Naive thymus-derived CD4-positive, alpha-beta T cell (primary cell): ENCODE results near the gene TSKS. TPM values are rescaled to one million over a fixed set of nuclear protein-coding genes. Genes with fewer than 3 reads are reported as not detected.
A peak's percentile ranks its signal among the peaks of the same experiment; 100 is the strongest.

Experiments
- ATAC-seq: fragments of 150-1000 bp; cut with Tn5 transposase; 2 replicates; pipeline ENCODE4 v1.10.0; 2021; ENCODE audit warnings: mild to moderate bottlenecking, moderate library complexity
- CTCF ChIA-PET: fragments of 350-600 bp; sonication (Branson Sonifier 250); formaldehyde crosslinking; loops from one replicate; lab custom pipeline; 2021; ENCODE audit warnings: antibody characterized with exemption; lab: Charles Lee
- POLR2A ChIA-PET: fragments of 350-600 bp; sonication (Branson Sonifier 250); formaldehyde crosslinking; loops from one replicate; lab custom pipeline; 2021; ENCODE audit warnings: antibody characterized with exemption, inconsistent platforms; lab: Charles Lee
- DNase-seq, 9 donors: peaks; one replicate each; pipeline versions ENCODE4 v3.0.0 to v3.0.0-alpha.2; 2020 to 2022; ENCODE audit warnings: mixed read lengths in 1 of 9
- H3K27ac ChIP-seq: one replicate; pipeline ENCODE4 v1.7.0; 2013; ENCODE audit warnings: mild to moderate bottlenecking, low read depth, low read length, moderate library complexity
- H3K27me3 ChIP-seq, 2 donors: one replicate each; pipeline ENCODE4 v1.7.0; 2013; ENCODE audit warnings: low read length in 2 of 2, mild to moderate bottlenecking in 2 of 2, moderate library complexity in 2 of 2; ENCODE audit not compliant: control insufficient read depth in 2 of 2, insufficient read depth in 2 of 2
- H3K36me3 ChIP-seq, 3 experiments: 1 replicate in 2 of 3; 2 replicates in 1 of 3; pipeline ENCODE4 v1.7.0; 2013; ENCODE audit warnings: low read length in 3 of 3, mild to moderate bottlenecking in 3 of 3, moderate library complexity in 1 of 3; ENCODE audit not compliant: insufficient read depth in 3 of 3, control insufficient read depth in 2 of 3
- H3K4me1 ChIP-seq, 2 donors: one replicate each; pipeline ENCODE4 v1.7.0; 2013; ENCODE audit warnings: low read length in 2 of 2, mild to moderate bottlenecking in 2 of 2, moderate library complexity in 1 of 2; ENCODE audit not compliant: control insufficient read depth in 2 of 2, insufficient read depth in 2 of 2
- H3K4me3 ChIP-seq: 2 replicates; pipeline ENCODE4 v1.7.0; 2013; ENCODE audit warnings: mild to moderate bottlenecking, low read length
- H3K9me3 ChIP-seq, 3 experiments: 1 replicate in 2 of 3; 2 replicates in 1 of 3; pipeline ENCODE4 v1.7.0; 2013; ENCODE audit warnings: low read length in 3 of 3; ENCODE audit not compliant: control insufficient read depth in 2 of 3
- H3K27ac Mint-ChIP-seq, 9 donors: one replicate each; pipeline ENCODE4 v1.8.0; 2020 to 2022; ENCODE audit warnings: mixed read lengths in 9 of 9, mild to moderate bottlenecking in 8 of 9, moderate library complexity in 5 of 9, inconsistent platforms in 2 of 9
- H3K27me3 Mint-ChIP-seq, 5 donors: one replicate each; pipeline ENCODE4 v1.8.0; 2021 to 2022; ENCODE audit warnings: mixed read lengths in 5 of 5, mild to moderate bottlenecking in 1 of 5
- H3K36me3 Mint-ChIP-seq, 5 donors: one replicate each; pipeline ENCODE4 v1.8.0; 2020 to 2022; ENCODE audit warnings: mixed read lengths in 5 of 5, mild to moderate bottlenecking in 3 of 5, inconsistent platforms in 1 of 5
- H3K4me1 Mint-ChIP-seq, 7 donors: one replicate each; pipeline ENCODE4 v1.8.0; 2020 to 2022; ENCODE audit warnings: mixed read lengths in 7 of 7, mild to moderate bottlenecking in 3 of 7, inconsistent platforms in 1 of 7
- H3K4me3 Mint-ChIP-seq, 10 donors: one replicate each; pipeline ENCODE4 v1.8.0; 2020 to 2022; ENCODE audit warnings: mild to moderate bottlenecking in 10 of 10, mixed read lengths in 10 of 10, moderate library complexity in 6 of 10, inconsistent platforms in 2 of 10
- H3K9me3 Mint-ChIP-seq, 11 donors: one replicate each; pipeline ENCODE4 v1.8.0; 2020 to 2022; ENCODE audit warnings: mixed read lengths in 11 of 11, mild to moderate bottlenecking in 4 of 11, inconsistent platforms in 1 of 11, moderate library complexity in 1 of 11
- intact Hi-C, 2 donors: fragments of 100-400 bp; cut with micrococcal nuclease; formaldehyde crosslinking; loops; one replicate each; pipeline ENCODE4 v1.15.1; 2023
- polyA plus RNA-seq, 2 donors: library from polyadenylated mRNA; unstranded; fragments of 300-500 nt; fragmentation: Illumina TruSeq; gene quantifications; one replicate each; pipeline ENCODE4 v1.2.3, GENCODE V29; 2021
- total RNA-seq, 6 experiments: library from RNA in 5 of 6; stranded (reverse) in 5 of 6; gene quantifications; 1 replicate in 5 of 6; 2 replicates in 1 of 6; pipeline ENCODE4 v1.2.3 and lab custom pipeline; 2021 to 2026

The TSKS gene
- total and polyA plus RNA-seq, 7 experiments from 2014 or later = 0.51 to 3.6 (median 1.5) TPM

- no peaks in the 10 kb centered on the region for H3K36me3 ChIP-seq
- Mint-ChIP-seq H3K27ac (peak overlapping the region in 8 of 9 donors; percentile 8 to 97 (median 70)), H3K27me3 (no peaks in the 10 kb centered on the region), H3K36me3 (peaks cover 0 to 24% (median 5%) of the 10 kb centered on the region in 5 donors), H3K9me3 (no peaks in the 10 kb centered on the region), H3K4me1 (peaks cover 7 to 15% (median 11%) of the 10 kb centered on the region in 7 donors), H3K4me3 (peak overlapping the region in 9 of 10 donors; percentile 31 to 95 (median 60))
- H3K27me3 ChIP-seq = no peaks in the 10 kb centered on the region
- peaks cover 6 to 9% of the 10 kb centered on the region in 2 donors for H3K4me1 ChIP-seq
- H3K4me3 ChIP-seq = no peak overlapping the region
- intact Hi-C loops = loop anchor here in 1 of 2 donors (5.0 kb wide), 1 partner anchor 173 kb away; no protein-coding TSS in a partner anchor
- ChIA-PET CTCF (interaction anchor here (0.7 kb wide), 1 partner anchor 216 kb away, joined by 3 read pairs; no protein-coding TSS in a partner anchor), POLR2A (interaction anchor here (0.6 kb wide), 1 partner anchor 352 kb away, joined by 3 read pairs; no protein-coding TSS in a partner anchor)
- H3K27ac ChIP-seq = no peak overlapping the region
- ATAC-seq = no peak
- no peaks in the 10 kb centered on the region for H3K9me3 ChIP-seq
- DNase-seq = no peak
Observed at GRCh38 chr19:49718991-49719390, 44.1 kb downstream of the TSKS start.

GRCh38 chr19:49718511-49718910 lies 44.6 kb downstream of the TSKS start:
- Mint-ChIP-seq H3K27me3 (no peaks in the 10 kb centered on the region), H3K9me3 (no peaks in the 10 kb centered on the region), H3K4me1 (peaks cover 7 to 15% (median 11%) of the 10 kb centered on the region in 7 donors), H3K36me3 (peaks cover 0 to 23% (median 5%) of the 10 kb centered on the region in 5 donors), H3K4me3 (peak overlapping the region; percentile 23 to 96 (median 77)), H3K27ac (peak overlapping the region; percentile 8 to 97 (median 81))
- peaks cover 6 to 9% of the 10 kb centered on the region in 2 donors for H3K4me1 ChIP-seq
- DNase-seq = no peak
- no peak for ATAC-seq
- H3K9me3 ChIP-seq = no peaks in the 10 kb centered on the region
- ChIA-PET CTCF (interaction anchor here (0.7 to 0.8 kb wide), 2 partner anchors 218 to 520 kb away, joined by 5 to 6 read pairs; no protein-coding TSS in a partner anchor), POLR2A (interaction anchor here (0.6 to 1.9 kb wide), 9 partner anchors 12 to 351 kb away, joined by 3 to 23 read pairs (median 3); partner anchors contain the start of genes AP2A1, ATF5 and PRMT1)
- H3K27me3 ChIP-seq = no peaks in the 10 kb centered on the region
- no peaks in the 10 kb centered on the region for H3K36me3 ChIP-seq
- intact Hi-C loops = loop anchor here in 1 of 2 donors (5.0 kb wide), 1 partner anchor 174 kb away; no protein-coding TSS in a partner anchor
- no peak overlapping the region for H3K27ac ChIP-seq
- H3K4me3 ChIP-seq = no peak overlapping the region

GRCh38 chr19:49716154-49716553 lies 47.0 kb downstream of the TSKS start:
- DNase-seq (no peak), ATAC-seq (no peak)
- no peaks in the 10 kb centered on the region for H3K27me3 Mint-ChIP-seq
- no peaks in the 10 kb centered on the region for H3K27me3 ChIP-seq
- H3K9me3 ChIP-seq = no peaks in the 10 kb centered on the region
- no peak overlapping the region for H3K27ac ChIP-seq
- POLR2A ChIA-PET = no interaction called here
- H3K9me3 Mint-ChIP-seq = no peaks in the 10 kb centered on the region
- peak overlapping the region in 1 of 10 donors; percentile 34 for H3K4me3 Mint-ChIP-seq
- peaks cover 7 to 18% (median 11%) of the 10 kb centered on the region in 7 donors for H3K4me1 Mint-ChIP-seq
- CTCF ChIA-PET = interaction anchor here (0.6 to 1.6 kb wide), 4 partner anchors 15 to 1132 kb away, joined by 3 to 4 read pairs (median 3); no protein-coding TSS in a partner anchor
- intact Hi-C loops = loop anchor here in 1 of 2 donors (2.0 to 5.0 kb wide), 3 partner anchors 25 to 176 kb away; partner anchors contain the start of genes CPT1C and PTOV1
- H3K27ac Mint-ChIP-seq = peak overlapping the region in 3 of 9 donors; percentile 41 to 43 (median 43)
- no peaks in the 10 kb centered on the region for H3K36me3 ChIP-seq
- no peak overlapping the region for H3K4me3 ChIP-seq
- peaks cover 6 to 9% of the 10 kb centered on the region in 2 donors for H3K4me1 ChIP-seq
- H3K36me3 Mint-ChIP-seq = peaks cover 0 to 14% (median 5%) of the 10 kb centered on the region in 5 donors

- no peak overlapping the region for H3K4me3 Mint-ChIP-seq
- H3K36me3 Mint-ChIP-seq = peaks cover 0 to 5% (median 0%) of the 10 kb centered on the region in 5 donors
- ChIA-PET CTCF (no interaction called here), POLR2A (interaction anchor here (1.0 kb wide), 1 partner anchor 10 kb away, joined by 3 read pairs; no protein-coding TSS in a partner anchor)
- DNase-seq (no peak), ATAC-seq (no peak)
- H3K4me1 Mint-ChIP-seq = peaks cover 6 to 16% (median 8%) of the 10 kb centered on the region in 7 donors
- no peak overlapping the region for H3K4me3 ChIP-seq
- H3K27ac ChIP-seq = no peak overlapping the region
- intact Hi-C loops = no loop called here
- H3K36me3 ChIP-seq = no peaks in the 10 kb centered on the region
- H3K9me3 ChIP-seq = no peaks in the 10 kb centered on the region
- peaks cover 0 to 4% (median 0%) of the 10 kb centered on the region in 5 donors for H3K27me3 Mint-ChIP-seq
- no peak overlapping the region for H3K27ac Mint-ChIP-seq
- peaks cover 0 to 2% (median 0%) of the 10 kb centered on the region in 11 donors for H3K9me3 Mint-ChIP-seq
- H3K27me3 ChIP-seq = no peaks in the 10 kb centered on the region
- peaks cover 6 to 9% of the 10 kb centered on the region in 2 donors for H3K4me1 ChIP-seq
Observed at GRCh38 chr19:49713236-49713845, 49.8 kb downstream of the TSKS start.

GRCh38 chr19:49712397-49712859 lies 50.7 kb downstream of the TSKS start:
- Histone ChIP-seq H3K4me3 (no peak overlapping the region), H3K9me3 (no peaks in the 10 kb centered on the region), H3K27me3 (no peaks in the 10 kb centered on the region), H3K36me3 (no peaks in the 10 kb centered on the region), H3K4me1 (peaks cover 0 to 2% of the 10 kb centered on the region in 2 donors), H3K27ac (no peak overlapping the region)
- CTCF ChIA-PET = no interaction called here
- Mint-ChIP-seq H3K4me1 (peaks cover 3 to 12% (median 4%) of the 10 kb centered on the region in 7 donors), H3K36me3 (peaks cover 0 to 2% (median 0%) of the 10 kb centered on the region in 5 donors), H3K9me3 (peaks cover 0 to 2% (median 0%) of the 10 kb centered on the region in 11 donors), H3K4me3 (no peak overlapping the region), H3K27me3 (peaks cover 0 to 4% (median 0%) of the 10 kb centered on the region in 5 donors), H3K27ac (peak overlapping the region in 1 of 9 donors; percentile 83)
- intact Hi-C loops = no loop called here
- ATAC-seq (no peak), DNase-seq (no peak)
- POLR2A ChIA-PET = interaction anchor here (0.7 kb wide), 1 partner anchor 70 kb away, joined by 3 read pairs; the partner anchor contains the start of gene SCAF1

GRCh38 chr19:49710372-49710951 lies 52.6 kb downstream of the TSKS start:
- POLR2A ChIA-PET = interaction anchor here (0.7 kb wide), 1 partner anchor 212 kb away, joined by 5 read pairs; no protein-coding TSS in a partner anchor
- intact Hi-C loops = no loop called here
- DNase-seq (no peak), ATAC-seq (no peak)
- H3K4me3 ChIP-seq = no peak overlapping the region
- Mint-ChIP-seq H3K9me3 (peaks cover 0 to 2% (median 0%) of the 10 kb centered on the region in 11 donors), H3K27me3 (peaks cover 0 to 8% (median 0%) of the 10 kb centered on the region in 5 donors), H3K4me3 (no peak overlapping the region), H3K36me3 (peaks cover 0 to 2% (median 0%) of the 10 kb centered on the region in 5 donors), H3K27ac (no peak overlapping the region), H3K4me1 (peaks cover 0 to 6% (median 0%) of the 10 kb centered on the region in 7 donors)
- CTCF ChIA-PET = no interaction called here
- no peak overlapping the region for H3K27ac ChIP-seq
- no peaks in the 10 kb centered on the region for H3K4me1 ChIP-seq
- H3K9me3 ChIP-seq = no peaks in the 10 kb centered on the region
- H3K27me3 ChIP-seq = no peaks in the 10 kb centered on the region
- no peaks in the 10 kb centered on the region for H3K36me3 ChIP-seq
